ENCODE results near the gene RAET1E.
"Not testable (repeated sequence)": the region's sequence is repeated elsewhere in the genome, so short reads cannot be mapped to it uniquely, and the experiment has no call there.

RAET1E gene

DNA sequence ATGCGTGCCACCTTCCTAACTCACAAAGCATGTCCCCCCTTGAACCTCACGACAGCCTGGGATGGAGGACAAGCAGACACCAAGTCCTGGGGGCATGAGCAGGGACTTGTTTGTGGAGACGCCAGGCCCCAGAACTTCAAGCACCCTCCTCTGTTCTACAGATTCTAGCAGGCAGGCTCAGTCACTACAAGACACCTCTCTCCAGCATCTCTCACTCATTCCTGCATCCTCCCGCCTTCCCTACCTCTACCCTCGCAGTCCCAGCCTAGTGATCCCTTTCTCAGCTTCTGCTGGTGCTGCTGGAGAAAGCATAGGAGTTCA, 37.4 kb downstream of the RAET1E start:
- no peak for DNase-seq

DNA sequence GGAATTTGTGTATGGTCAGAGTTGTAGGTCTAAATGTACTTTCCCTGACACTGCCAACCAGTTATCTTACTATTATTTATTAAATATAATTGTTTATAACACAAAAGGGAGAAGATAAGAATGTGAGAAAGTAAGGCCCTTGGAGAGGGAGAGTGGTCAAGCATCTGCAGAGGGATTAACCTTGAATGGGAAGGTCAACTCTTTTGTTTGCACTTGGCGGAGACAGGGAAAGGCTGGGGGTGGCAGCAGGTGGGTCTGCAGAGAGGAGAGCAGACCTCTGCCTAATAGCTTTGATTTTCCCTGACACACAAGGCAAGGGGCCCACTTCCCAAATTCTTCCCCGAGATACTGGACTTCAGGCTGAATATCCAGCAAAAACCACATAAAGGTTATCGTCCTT, 38.0 kb downstream of the RAET1E start:
- no peak for DNase-seq

DNA sequence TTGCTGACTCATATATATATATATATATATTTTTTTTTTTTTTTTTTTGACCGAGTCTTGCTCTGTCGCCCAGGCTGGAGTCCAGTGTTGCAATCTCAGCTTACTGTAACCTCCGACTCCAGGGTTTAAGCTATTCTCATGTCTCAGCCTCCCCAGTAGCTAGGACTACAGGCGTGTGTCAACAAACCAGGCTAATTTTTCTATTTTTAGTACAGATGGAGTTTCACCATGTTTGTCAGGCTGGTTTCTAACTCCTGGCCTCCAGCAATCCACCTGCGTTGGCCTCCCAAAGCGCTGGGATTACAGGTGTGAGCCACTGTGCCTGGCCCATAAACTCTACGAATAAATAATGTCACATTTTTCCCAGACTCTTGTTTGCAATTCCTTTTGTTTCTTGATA, 38.5 kb downstream of the RAET1E start:
- no peak for DNase-seq

DNA sequence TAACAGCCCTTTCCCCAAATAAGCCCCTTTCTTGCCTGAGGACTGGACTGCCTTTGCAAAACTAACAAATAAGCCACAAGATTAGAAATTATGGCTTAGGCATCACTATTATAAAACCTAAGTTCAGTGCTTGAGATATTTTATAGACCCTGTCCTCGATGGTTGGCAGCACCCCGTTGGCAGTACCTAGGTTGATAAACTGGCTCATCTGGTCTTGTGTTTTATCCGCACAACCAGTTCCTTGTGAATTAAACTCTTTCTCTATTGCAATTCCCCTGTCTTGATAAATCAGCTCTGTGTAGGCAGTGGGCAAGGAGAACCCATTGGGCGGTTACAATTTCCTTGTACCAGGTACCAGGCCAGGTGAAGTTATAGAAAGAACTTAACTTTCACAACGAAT, 40.4 kb downstream of the RAET1E start:
- no peak for DNase-seq

DNA sequence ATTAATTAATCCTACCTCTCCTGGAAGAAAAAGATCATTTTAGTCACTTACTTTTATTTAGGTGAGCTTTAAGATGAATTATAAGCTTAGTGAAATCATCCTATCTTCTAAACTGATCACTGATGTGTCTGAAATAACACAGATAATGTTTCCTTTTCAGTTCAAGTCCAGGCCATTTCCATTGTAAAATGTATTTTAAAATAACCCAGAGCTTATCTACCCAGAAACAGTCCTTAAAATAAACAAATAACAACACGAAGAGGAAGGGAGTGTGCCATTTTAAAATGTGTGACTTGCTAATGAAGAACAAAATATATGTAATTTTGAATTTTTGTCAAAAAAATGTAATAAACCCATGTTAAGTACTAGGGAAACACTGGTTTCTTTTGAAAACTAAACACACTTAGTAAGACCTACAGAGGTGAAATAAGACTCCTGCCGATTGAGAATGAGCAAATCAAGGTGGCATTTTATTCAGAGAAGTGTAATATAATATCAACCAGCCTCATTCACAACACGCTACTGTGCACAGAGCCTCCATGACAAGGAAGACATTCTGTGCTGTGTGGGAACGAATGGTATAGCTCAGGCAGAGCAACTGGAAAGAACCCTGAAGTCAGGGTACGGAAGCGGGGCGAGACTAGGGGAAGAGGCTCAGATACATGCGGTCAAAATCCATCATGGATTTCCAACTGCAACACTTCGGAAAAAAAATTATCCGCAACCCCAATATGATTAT, 41.5 kb downstream of the RAET1E start:
- no peak for DNase-seq

DNA sequence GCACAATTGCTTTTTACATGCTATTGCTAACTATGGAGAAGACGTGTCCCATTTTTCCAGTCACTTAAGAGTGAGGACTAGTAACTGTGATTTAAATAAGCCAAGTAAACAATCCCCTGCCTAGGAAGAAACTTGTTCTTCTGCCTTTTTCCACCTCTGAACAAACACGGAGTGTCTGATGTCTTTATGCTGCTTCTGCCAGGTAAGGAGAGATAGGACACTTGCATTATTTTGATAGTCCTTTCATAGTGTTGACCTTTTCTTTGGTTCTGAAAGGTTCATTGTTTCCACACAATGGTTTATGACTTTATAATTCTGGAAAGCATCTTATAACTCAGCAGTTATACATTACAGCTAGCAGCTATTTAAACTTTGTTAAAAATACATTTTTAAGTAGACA, 42.2 kb downstream of the RAET1E start:
- DNase-seq, result no peak

DNA sequence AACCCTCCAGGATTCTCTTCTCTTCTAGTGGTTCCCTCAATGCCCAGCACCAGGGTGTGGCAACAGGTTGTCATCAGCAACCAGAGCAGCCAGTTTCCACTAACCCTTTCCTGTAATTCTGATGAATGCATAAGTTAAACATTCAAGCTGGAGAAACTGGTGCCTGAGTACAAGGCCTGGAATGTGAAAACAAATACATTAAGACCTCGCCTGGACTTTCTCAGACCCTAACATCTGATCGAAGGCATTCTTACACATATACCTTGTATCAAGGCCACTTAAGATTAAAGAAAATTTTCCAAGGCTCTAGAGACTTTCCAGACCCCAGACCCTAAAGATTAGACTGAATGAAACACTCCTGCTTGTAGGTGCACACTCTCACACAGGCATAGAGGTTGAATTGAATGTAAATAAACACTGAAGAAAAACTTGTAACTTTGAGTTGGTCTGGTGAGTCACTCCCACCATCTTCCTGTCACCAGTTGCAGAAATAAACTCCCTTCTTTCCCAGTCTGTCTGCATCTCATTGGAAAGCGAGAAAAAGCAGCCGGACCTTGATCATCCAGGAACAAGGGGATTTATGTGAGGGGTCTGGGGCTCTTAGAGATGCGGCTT, 42.8 kb downstream of the RAET1E start:
- DNase-seq, result no peak

DNA sequence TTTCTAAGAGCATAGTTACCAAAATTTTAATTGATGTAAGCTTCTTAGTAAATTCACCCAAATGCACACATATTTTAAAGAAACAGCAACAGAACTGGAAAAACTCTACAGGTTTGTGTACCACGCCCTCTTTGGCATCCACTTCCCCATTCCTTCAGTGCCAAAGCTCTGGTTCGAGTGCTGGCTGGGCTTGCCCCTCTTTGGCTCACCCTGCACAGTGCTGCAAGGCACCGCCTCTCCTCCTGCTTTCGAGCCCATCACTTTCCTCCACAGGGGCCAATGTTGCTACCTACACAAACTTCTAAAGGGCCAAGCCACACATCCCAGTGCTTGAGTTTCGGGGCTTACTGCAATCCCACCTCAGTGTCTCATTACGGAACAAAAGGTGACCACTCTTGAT, 43.4 kb downstream of the RAET1E start:
- no peak for DNase-seq

DNA sequence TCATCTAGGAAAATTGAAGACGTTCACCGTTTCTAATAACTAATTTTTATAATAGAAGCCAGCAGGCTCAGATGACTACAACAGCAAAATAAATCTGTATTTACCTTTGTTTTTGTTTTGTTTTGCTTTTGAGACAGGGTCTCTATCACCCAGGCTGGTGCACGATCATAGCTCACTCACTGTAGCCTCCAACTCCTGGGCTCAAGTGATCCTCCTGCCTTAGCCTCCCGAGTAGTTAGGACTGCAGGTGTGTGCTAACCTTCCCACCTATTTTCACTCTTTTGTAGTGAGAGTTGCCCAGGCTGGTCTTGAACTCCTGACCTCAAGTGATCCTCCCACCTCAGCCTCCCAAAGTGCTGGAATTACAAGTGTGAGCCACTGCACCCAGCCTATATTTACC, 43.9 kb downstream of the RAET1E start:
- DNase-seq, result not testable (repeated sequence)

DNA sequence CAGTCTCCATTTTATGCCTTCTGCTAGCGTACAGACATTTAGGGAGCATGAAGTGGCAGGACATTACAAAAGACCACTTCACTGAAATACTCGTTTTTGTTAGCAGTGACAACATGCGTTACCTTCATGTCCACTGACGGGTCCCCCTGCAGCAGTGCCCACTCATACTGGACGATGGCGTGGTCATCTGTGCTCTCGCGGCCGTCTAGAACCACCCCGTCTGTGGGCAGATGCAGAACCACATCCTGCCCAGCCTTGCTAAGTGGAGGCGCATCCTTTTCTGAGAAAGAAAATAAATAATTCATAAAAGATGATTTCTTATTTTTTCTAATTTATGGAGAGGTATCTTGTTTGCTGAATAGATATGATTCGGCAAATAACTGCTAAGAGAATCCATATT, 45.0 kb downstream of the RAET1E start:
- no peak for DNase-seq

DNA sequence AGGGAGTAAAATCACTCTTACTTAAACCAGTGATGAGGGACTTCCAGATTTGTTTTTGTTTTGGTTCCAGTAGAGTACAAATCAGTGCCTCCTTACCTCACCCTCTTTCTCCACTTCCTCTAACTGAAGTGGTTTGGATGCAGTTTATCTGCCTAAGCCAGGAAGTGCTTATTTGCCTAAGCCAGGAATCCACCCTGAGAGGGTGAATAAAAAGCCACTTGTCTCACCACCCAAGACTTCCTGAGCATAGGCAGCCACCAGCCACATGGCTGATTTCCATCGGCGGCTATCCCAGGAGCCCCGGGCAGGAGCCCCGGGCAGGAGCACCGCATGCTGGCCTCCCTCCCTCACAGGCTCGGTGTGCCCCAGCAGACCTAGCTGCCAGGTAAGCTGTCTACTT, 45.7 kb downstream of the RAET1E start:
- no peak for DNase-seq

DNA sequence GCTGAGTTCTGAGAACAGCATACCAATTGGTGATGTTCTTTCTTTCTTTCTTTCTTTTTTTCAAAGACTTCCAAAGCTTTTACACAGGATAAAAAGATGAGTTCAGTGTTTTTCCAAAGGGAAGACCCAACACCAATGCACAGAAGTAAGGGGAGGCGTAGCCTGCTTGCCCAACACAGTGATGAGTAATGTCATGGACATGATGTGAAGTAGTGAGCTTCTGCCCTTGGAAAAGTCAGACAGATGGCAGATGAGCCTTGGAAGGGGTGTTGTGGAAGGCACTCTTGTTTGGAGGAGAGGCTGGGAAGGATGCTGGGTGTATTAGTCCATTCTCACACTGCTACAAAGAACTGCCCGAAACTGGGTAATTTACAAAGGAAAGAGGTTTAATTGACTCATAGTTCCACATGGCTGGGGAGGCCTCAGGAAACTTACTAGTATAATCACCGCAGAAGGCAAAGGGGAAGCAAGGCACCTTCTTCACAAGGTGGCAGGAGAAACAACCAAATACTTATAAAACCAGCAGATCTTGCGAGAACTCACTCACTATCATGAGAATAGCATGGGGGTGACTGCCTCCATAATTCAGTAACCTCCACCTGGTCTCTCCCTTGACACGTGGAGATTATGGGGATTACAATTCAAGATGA, 46.3 kb downstream of the RAET1E start:
- no peak for DNase-seq

DNA sequence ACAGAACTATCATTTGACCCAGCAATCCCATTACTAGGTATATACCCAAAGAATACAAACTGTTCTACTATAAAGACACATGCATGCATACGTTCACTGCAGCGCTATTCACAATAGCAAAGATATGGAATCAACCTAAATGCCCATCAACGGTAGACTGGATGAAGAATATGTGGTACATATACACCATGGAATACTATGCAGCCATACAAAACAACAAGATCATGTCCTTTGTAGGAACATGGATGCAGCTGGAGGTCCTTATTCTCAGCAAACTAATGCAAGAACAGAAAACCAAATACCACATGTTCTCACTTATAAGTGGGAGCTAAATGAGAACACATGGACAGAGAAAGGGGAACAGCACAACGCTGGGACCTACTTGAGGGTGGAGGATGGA, 49.6 kb downstream of the RAET1E start:
- not testable (repeated sequence) for DNase-seq
